Ovary (tissue), 10 donors: Measurements from ENCODE around the gene SPRED2. TPM values are rescaled to one million over a fixed set of nuclear protein-coding genes. Genes with fewer than 3 reads are reported as not detected.

ENCODE experiments used
- DNase-seq, 5 donors: peaks; one replicate each; pipeline ENCODE4 v3.0.0-alpha.2; 2019 to 2020
- H3K27ac ChIP-seq, 2 donors: fragments of 200-600 bp; one replicate each; pipeline versions ENCODE4 v1.5.1 to v1.8.0; 2019 to 2022
- H3K27me3 ChIP-seq: fragments of 200-600 bp; one replicate; pipeline ENCODE4 v1.8.0; 2022
- H3K36me3 ChIP-seq: fragments of 200-600 bp; sonication (generic); one replicate; pipeline ENCODE4 v1.5.1; 2019
- H3K4me1 ChIP-seq: one replicate; pipeline ENCODE4 v1.8.1; 2013; ENCODE audit warnings: mild to moderate bottlenecking, moderate library complexity; ENCODE audit not compliant: insufficient read depth
- H3K4me3 ChIP-seq: fragments of 200-600 bp; sonication (generic); one replicate; pipeline ENCODE4 v1.5.1; 2017
- H3K9me3 ChIP-seq, 2 donors: fragments of 200-600 bp in 1 of 2; sonication (generic) in 1 of 2; one replicate each; pipeline versions ENCODE4 v1.5.1 to v1.8.1; 2013 to 2019; ENCODE audit warnings: mild to moderate bottlenecking in 1 of 2, moderate library complexity in 1 of 2
- EP300 ChIP-seq: sonication (generic); formaldehyde crosslinking; IDR thresholded peaks from one replicate; pipeline ENCODE4 v1.6.1; 2017; ENCODE audit warnings: antibody characterized with exemption
- POLR2A ChIP-seq: fragments of 450-650 bp; IDR thresholded peaks from one replicate; pipeline ENCODE4 v1.6.1; 2017; ENCODE audit warnings: antibody characterized with exemption, mild to moderate bottlenecking, moderate library complexity
- WGBS, 3 donors: extraction: QIAGEN DNeasy Blood & Tissue Kit in 1 of 3; methylation state at CpG; one replicate each; pipeline versions ENCODE4 v1.1.5 to v1.1.7; 2013 to 2017; 5-methylcytosine and 5-hydroxymethylcytosine counted together
- intact Hi-C, 4 donors: fragments of 100-400 bp; cut with DNase I; formaldehyde crosslinking; loops; one replicate each; pipeline versions ENCODE4 v1.11.0 to v1.15.1; 2022 to 2023
- long read RNA-seq, 3 donors: library from polyadenylated mRNA in 2 of 3; unstranded in 2 of 3; transcript quantifications; one replicate each; pipeline ENCODE4 v2.0.0 and lab custom pipeline, GENCODE V29; 2021 to 2026
- polyA plus RNA-seq, 2 donors: library from polyadenylated mRNA; stranded (reverse); fragments of 200-250 nt in 1 of 2; fragments of 350-450 nt in 1 of 2; fragmentation: Illumina TruSeq in 1 of 2; extraction: RNeasy Lipid Tissue Mini Kit (QIAGEN cat#74804) in 1 of 2; gene quantifications; one replicate each; pipeline ENCODE4 v1.2.3, GENCODE V29; 2013 to 2014
- total RNA-seq, 7 donors: library from RNA; depleted of rRNA in 2 of 7; stranded (reverse); fragments of >200 nt in 2 of 7; fragmentation: NEBNext Ultra II Directional in 3 of 7; extraction: Animal tissue kit (Norgen Biotek cat#: 25700) in 3 of 7; gene quantifications; one replicate each; pipeline versions ENCODE4 v1.1.0 to v1.2.4, GENCODE V29; 2016 to 2023
- TF ChIP-seq, protein P1 (sequence below), 3 donors: fragments of 450-650 bp in 2 of 3; fragments of 200-600 bp in 1 of 3; IDR thresholded peaks; one replicate each; pipeline versions ENCODE4 v1.5.1 to v1.8.0; 2016 to 2022; ENCODE audit warnings: antibody characterized with exemption in 3 of 3, mild to moderate bottlenecking in 1 of 3
- donor health status: DM: no; HTN: no; CAD: no; lungs with moderate emphysema.
- donor health status: DM: no; HTN: no; CAD: no.
- donor health status: Bipolar disorder and iron deficiency.
- donor health status: DM: yes; HTN: yes; CAD: no.
- donor health status: DM: no; HTN: no; CAD: no.
- donor health status: DM: yes; HTN: yes; CAD: no.

SPRED2 gene
- total RNA-seq: 10 to 100 TPM; 13.1 to 32.9 (median 17.6) TPM
- polyA plus RNA-seq: 10 to 100 TPM; 13.9 to 32.0 TPM
- long read RNA-seq, donor 1, partial matches to known transcripts: 0 of 6 reads
- long read RNA-seq, donor 1, other reads (novel, unspliced or antisense): 6 of 6 reads
- long read RNA-seq, donor 2, full-length matches to known transcripts: 3 of 3 reads
- long read RNA-seq, donor 2, partial matches to known transcripts: 0 of 3 reads
- long read RNA-seq, donor 2, other reads (novel, unspliced or antisense): 0 of 3 reads
- long read RNA-seq, donor 3, full-length matches to known transcripts: 3 of 12 reads
- long read RNA-seq, donor 3, partial matches to known transcripts: 3 of 12 reads
- long read RNA-seq, donor 3, other reads (novel, unspliced or antisense): 6 of 12 reads

- intact Hi-C loops: loop anchor here in 3 of 4 donors (10.0 kb wide), 2 partner anchors 128 to 168 kb away; no protein-coding TSS in a partner anchor
- TF ChIP-seq POLR2A (peak; percentile 81), EP300 (no peak)
- TF ChIP-seq, protein P1, sequence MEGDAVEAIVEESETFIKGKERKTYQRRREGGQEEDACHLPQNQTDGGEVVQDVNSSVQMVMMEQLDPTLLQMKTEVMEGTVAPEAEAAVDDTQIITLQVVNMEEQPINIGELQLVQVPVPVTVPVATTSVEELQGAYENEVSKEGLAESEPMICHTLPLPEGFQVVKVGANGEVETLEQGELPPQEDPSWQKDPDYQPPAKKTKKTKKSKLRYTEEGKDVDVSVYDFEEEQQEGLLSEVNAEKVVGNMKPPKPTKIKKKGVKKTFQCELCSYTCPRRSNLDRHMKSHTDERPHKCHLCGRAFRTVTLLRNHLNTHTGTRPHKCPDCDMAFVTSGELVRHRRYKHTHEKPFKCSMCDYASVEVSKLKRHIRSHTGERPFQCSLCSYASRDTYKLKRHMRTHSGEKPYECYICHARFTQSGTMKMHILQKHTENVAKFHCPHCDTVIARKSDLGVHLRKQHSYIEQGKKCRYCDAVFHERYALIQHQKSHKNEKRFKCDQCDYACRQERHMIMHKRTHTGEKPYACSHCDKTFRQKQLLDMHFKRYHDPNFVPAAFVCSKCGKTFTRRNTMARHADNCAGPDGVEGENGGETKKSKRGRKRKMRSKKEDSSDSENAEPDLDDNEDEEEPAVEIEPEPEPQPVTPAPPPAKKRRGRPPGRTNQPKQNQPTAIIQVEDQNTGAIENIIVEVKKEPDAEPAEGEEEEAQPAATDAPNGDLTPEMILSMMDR (IDR thresholded peaks at IDR 0.05): peak in 2 of 3 donors; percentile 14 to 17
- peak within 1 kb of the TSS; percentile 93 for H3K4me3 ChIP-seq
- no peaks in the 10 kb centered on the region for H3K36me3 ChIP-seq
- DNase-seq: peak; percentile 93 to 97 (median 94)
- H3K9me3 ChIP-seq: no peaks in the 10 kb centered on the region
- H3K27ac ChIP-seq: peak within 1 kb of the TSS; percentile 89 to 91
- peaks cover 4% of the 10 kb centered on the region for H3K4me1 ChIP-seq
- 1% methylated on average over 60 to 68 of the region's 68 CpGs for WGBS, 3 donors
- no peaks in the 10 kb centered on the region for H3K27me3 ChIP-seq
These were observed at the start of gene SPRED2 for GRCh38 chr2:65432227-65433190. TSS of gene SPRED2 (minus strand) at chr2:65432599. CDS start at chr2:65431987, 612 bp downstream.

DNA sequence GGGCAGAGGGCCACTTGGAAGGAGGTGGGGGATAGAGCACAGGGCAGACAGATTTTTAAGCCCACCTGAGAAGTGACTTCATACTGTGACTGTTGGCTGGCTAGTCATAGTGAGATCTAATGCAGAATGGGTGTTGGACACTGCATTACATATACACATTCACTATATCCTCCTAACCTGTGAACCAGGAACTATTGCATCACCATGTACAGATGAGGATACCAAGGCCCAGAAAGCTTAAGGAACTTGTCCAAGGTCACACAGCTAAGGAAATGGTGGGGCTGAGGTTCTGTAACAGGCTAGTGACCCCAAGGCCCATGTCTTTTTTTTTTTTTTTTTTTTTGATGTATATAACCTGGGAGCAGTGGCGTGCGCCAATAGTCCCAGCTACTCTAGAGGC lies 49.6 kb upstream of the SPRED2 start:
- H3K27me3 ChIP-seq: no peaks in the 10 kb centered on the region
- H3K4me3 ChIP-seq: no peak overlapping the region
- no peak overlapping the region for H3K27ac ChIP-seq
- H3K4me1 ChIP-seq: no peaks in the 10 kb centered on the region
- WGBS, 3 donors: 96 to 99% (median 97%) methylated on average over 2 of the region's 2 CpGs
- H3K9me3 ChIP-seq: no peaks in the 10 kb centered on the region
- no peaks in the 10 kb centered on the region for H3K36me3 ChIP-seq
- intact Hi-C loops: loop anchor here in 1 of 4 donors (5.0 kb wide), 1 partner anchor 1900 kb away; no protein-coding TSS in a partner anchor
- TF ChIP-seq, protein P1 (IDR thresholded peaks at IDR 0.05): no peak
- TF ChIP-seq EP300 (no peak), POLR2A (no peak)
- DNase-seq: no peak

DNA sequence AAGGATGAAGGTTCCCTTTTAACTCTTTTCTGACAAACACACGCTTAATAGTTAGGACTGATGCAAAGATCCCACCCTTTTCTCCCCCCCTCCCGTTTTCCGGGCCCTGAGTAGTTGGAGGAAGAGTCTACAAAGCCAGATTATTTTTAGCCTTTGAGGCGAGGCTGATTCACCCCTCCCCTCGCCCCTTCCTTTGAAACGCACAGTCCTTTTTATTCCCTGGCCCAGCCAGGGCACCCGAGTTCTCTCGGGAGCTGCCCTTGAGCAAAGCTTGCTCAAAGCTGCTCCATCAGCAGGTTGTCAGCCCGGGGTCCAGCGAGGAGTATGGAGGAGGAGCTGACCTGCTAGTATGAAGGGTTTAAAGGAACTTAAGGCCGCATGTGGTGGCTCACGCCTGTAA lies 47.1 kb upstream of the SPRED2 start:
- H3K4me1 ChIP-seq: no peaks in the 10 kb centered on the region
- no peak overlapping the region for H3K4me3 ChIP-seq
- H3K36me3 ChIP-seq: no peaks in the 10 kb centered on the region
- TF ChIP-seq, protein P1 (IDR thresholded peaks at IDR 0.05): no peak
- TF ChIP-seq POLR2A: no peak
- no peak for TF ChIP-seq EP300
- H3K9me3 ChIP-seq: no peaks in the 10 kb centered on the region
- no peak overlapping the region for H3K27ac ChIP-seq
- intact Hi-C loops: no loop called here
- WGBS, 3 donors: 67 to 77% (median 77%) methylated on average over 12 of the region's 12 CpGs
- no peaks in the 10 kb centered on the region for H3K27me3 ChIP-seq
- no peak for DNase-seq

- TF ChIP-seq POLR2A: no peak
- no peak for TF ChIP-seq EP300
- TF ChIP-seq, protein P1 (IDR thresholded peaks at IDR 0.05): no peak
- WGBS, 3 donors: 90 to 95% (median 92%) methylated on average over 7 of the region's 7 CpGs
- no peaks in the 10 kb centered on the region for H3K36me3 ChIP-seq
- no peak overlapping the region for H3K4me3 ChIP-seq
- DNase-seq: no peak
- H3K9me3 ChIP-seq: no peaks in the 10 kb centered on the region
- no peaks in the 10 kb centered on the region for H3K4me1 ChIP-seq
- no peak overlapping the region for H3K27ac ChIP-seq
- intact Hi-C loops: no loop called here
- H3K27me3 ChIP-seq: no peaks in the 10 kb centered on the region
These were observed 46.2 kb upstream of the SPRED2 start for GRCh38 chr2:65478498-65479135.
